ENCODE measurements around the gene SLC12A1.
A peak's percentile ranks its signal among the peaks of the same experiment; 100 is the strongest.

The SLC12A1 gene

DNA sequence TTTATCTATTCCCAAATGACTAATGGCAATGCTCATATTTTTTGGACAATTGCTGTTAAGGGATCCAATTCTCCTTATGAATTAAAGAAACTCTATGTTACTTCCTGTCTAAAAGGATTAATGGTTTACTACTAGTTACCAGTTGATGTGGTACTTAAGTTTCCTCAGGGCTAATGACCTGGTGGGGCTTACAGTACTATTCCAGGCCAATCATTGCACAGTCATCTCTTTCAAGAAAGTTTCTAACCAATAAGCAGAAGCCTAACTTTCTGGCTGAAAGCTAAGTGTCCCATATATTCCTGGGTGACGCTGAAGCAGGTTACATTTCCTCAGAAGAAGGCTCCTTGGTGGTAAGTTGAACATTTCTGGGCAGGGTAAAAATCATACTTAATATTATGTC is at the start of gene SLC12A1:
TSS of gene SLC12A1 (plus strand) at position 322 of the 400 bp plus-strand sequence. CDS start 1,418 bp downstream, outside the sequence.
- DNase-seq (ENCODE audit: low spot score) = no peak

DNA sequence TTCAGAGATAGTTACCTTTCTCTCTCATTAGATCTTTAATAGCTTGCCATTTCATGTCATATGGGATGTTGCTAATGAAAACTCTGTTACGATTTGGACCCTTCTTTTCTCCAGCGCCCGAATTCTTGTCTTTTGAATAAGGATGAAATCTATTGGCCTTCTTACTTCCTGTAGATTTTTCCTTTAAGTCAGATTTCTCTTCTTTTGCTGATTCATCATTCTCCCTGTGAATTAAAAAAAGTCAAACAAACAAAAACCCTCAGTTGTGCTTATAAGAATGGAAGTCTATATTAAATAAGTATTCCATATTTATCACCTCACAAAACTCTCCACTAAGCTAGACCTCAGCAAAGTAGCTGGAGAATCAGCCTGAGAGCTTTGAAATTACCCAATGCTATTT is 37.5 kb upstream of the SLC12A1 start:
- no peak for DNase-seq (ENCODE audit: low spot score)

GRCh38 chr15:48170981-48171380 is 35.1 kb upstream of the SLC12A1 start:
- DNase-seq (ENCODE audit: low spot score) = no peak

- no peak for DNase-seq (ENCODE audit: low spot score)
Observed at GRCh38 chr15:48175126-48175525, 31.0 kb upstream of the SLC12A1 start.

DNA sequence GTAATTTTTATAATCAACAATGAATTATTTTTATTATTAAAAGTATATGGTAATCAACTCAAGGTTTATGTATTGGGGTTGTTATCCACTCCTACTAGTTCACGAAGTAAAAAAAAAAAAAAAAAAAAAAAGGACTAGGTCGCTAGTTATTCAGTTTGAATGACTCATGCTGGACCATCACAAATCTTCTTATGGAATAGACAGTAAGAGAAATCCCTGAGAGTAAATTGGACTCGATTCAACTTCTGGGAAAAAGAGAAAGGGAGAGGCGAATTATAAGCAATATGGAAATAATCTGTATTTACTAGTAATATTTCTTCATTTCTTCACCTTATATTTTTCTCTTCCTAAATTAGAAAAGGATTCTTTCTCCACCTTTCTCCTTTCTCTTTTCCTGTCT is 30.0 kb upstream of the SLC12A1 start:
- no peak for DNase-seq (ENCODE audit: low spot score)

DNA sequence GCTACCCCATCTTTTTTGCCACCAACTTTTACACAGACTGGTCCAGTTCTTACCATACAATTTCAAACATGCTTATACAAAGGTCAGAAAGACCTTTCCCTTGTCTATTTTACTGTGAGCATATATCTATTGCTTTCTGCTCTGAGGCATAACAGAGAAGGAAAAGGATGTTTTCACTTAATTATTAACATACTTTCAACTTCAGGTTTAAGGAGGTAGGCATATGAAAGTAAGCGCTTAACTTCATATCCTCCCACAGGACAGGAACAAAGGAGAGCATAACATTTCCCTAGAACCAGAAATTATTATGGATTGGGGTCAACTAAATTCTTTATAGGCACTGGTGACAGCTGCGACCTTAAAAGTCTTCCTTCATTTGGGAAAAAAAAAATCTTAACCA is 29.1 kb upstream of the SLC12A1 start:
- DNase-seq (ENCODE audit: low spot score) = no peak

GRCh38 chr15:48177383-48177765 is 28.7 kb upstream of the SLC12A1 start:
- no peak for DNase-seq (ENCODE audit: low spot score)

- DNase-seq (ENCODE audit: low spot score) = peak; percentile 5
Observed at GRCh38 chr15:48177766-48178647, 28.1 kb upstream of the SLC12A1 start, which contains the start of gene MYEF2. Gene MYEF2, minus strand, starts transcription at chr15:48178295. Its CDS starts 58 bp downstream, at chr15:48178237.

DNA sequence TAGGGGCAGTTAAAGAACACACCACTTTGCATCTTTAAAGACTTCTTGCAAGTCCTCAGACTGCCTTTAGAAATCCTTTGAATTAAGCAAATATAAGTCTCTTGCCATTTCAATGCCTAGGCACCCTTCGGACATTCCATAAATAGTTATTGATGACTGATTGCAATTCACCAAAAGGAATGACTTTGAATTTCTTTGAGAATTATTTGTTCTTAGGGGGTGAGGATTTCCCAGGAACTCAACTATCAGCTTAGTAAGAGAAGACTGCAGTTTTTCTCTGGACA is 27.5 kb upstream of the SLC12A1 start:
- no peak for DNase-seq (ENCODE audit: low spot score)

- DNase-seq (ENCODE audit: low spot score) = no peak
Observed at GRCh38 chr15:48182749-48183148, 23.4 kb upstream of the SLC12A1 start.

DNA sequence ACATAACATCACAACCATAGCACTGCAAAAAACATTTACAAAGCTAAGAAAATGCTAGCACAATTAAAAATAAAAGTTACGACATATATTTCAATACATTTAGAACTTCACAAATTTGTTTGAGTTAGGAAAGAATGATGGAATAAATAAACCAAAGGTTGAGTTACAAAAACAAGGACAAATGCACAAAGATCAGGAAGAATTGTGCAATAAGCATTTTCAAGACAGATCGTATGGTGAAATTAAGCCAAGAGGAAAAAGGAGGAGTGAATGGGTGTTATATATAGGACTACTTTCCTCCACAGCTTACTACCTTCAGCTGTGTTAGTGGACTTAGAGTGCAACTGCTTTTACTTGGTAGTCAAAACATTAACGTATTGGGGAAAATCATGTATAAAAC is 20.6 kb upstream of the SLC12A1 start:
- no peak for DNase-seq (ENCODE audit: low spot score)

DNA sequence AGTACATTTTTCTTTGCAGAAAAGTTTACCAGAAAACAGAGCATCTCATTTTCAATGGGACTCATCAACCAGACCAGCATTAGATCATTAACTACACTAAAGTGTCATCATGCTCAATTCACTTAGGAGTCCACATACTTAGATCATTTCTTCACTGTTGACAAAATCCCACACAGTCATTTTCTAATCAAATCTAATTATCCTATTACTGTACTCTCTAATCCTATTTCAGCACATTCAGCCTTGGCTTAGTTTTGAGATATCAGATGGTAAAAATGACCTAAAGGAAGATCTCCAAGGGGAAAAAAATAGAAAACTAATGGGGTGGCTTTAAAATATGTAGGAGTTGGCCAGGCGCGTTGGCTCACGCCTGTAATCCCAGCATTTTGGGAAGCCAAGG is 19.8 kb upstream of the SLC12A1 start:
- DNase-seq (ENCODE audit: low spot score) = no peak

DNA sequence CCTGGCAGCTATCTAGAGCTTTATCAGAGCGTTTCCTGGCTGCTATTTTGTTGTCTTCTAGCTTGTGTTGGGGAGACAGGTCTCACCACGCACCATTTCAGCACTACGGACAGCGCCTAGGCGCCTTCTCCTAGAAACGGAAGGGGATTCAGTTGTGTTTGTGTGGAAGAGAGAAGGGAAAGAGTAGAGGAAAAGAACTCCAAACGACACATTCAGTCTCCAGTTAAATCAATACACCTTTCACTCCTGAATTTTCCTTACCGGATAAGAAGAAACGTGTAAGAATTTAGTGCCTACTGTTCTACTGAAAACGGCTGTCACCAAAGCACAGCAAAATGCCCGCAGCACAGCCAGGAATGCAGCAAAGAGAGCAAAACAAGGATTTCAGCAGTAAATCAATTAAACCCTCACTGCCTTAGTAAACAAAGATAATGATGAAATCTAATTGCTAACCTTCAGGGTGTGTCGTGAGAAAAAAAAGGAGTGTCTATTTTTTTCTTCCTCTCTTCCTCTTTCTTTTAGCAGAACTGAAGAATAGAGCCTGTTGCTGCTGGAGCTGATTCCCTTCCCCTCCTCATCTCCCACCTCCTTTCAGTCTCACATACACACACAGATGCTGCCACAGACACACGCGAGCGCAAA is 15.0 kb upstream of the SLC12A1 start:
- DNase-seq (ENCODE audit: low spot score) = no peak

DNA sequence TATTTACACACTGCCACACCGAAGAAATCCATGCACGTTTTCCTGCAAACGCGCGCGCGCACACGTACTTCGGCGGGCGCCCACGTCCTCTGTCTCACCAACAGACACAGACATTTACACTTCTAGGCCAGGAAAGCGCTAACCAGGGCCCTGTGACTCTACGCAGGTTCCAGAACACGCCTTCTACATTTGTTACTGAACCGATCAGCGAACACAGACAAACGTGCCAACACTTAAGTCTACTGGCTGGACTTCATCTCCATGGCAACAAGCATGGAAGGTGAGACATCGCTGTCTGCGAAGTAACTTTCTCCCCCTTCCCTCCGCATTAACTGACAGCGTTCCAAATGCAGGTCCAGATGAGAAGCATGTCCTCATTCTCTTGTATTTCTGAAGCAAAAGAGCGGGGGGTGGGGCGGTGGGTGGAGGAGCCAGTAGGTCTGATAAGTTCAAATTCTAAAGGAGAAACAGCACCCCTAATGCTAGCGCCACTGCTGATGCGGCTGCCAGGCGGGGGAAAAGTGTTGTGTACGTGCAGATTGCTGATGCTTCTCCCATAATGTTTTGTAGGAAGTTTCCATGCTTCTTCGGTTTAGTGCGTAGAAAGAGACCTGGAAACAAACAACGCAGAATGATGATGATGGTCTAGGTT is 14.4 kb upstream of the SLC12A1 start, which contains the start of gene CTXN2:
TSS of gene CTXN2 (plus strand) at position 92 of the 652 bp plus-strand sequence. CDS start 9,636 bp downstream, outside the sequence.
- no peak for DNase-seq (ENCODE audit: low spot score)

DNA sequence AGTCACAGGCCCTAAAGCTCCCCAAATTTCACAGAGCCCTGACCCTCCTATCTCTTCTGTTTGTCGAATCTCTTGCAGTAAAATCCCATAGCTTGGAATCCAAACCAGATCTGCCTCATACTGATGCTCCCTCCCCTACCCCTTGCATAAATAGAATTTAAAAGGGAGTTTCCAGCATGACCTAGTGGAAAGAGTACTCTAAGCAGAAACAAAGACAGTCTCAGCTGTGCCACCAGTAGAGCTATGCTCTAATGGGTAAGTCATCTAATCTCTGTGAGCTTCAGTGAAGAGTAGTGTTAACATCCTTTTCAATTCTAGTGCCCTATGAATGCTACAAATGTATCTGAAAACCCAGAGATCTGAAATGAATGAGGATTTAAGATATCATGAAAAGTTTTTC is 4.0 kb upstream of the SLC12A1 start:
- no peak for DNase-seq (ENCODE audit: low spot score)

- no peak for DNase-seq (ENCODE audit: low spot score)
Observed at GRCh38 chr15:48221261-48221660, 15.2 kb downstream of the SLC12A1 start.

GRCh38 chr15:48221885-48222284 is 15.8 kb downstream of the SLC12A1 start:
- no peak for DNase-seq (ENCODE audit: low spot score)

- DNase-seq (ENCODE audit: low spot score) = no peak
Observed at GRCh38 chr15:48222627-48223026, 16.5 kb downstream of the SLC12A1 start.

DNA sequence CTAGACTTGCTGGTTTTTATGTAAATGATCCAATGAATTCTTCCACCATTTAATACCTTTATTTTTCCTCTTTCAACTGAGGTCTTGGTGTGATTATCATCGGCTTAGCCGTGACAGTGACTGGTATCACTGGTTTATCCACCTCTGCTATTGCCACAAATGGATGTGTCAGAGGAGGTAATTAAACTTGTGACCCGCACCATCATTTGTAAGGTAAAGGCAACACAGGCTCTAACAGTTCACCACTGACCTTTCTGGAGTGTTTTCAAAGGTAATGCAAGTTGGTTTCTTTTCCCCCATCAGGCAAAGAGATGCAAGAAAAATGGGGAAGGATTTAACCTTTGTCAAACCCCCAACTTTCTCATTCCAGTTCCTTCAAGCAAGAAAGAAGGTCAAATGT is 19.7 kb downstream of the SLC12A1 start:
- DNase-seq (ENCODE audit: low spot score) = no peak

GRCh38 chr15:48230498-48230897 is 24.4 kb downstream of the SLC12A1 start:
- no peak for DNase-seq (ENCODE audit: low spot score)

DNA sequence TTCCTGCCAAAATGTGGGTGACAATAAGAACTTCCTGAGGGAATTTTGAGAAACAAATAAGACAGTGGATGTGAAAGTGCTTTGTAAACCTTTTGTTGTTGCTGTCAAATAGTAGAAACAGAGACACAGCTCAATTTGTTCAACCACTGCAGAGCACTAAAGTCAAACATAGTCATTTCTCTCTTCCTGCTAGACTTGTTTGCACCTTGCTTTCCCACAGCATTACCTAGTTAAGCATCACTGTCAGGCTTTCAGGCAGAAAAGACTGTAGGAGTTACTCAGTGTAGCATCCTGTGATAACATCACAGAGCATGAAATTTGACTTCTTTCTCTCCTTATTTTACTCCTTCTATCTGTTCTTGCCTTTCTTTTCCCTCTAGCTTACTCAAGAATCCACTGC is 27.1 kb downstream of the SLC12A1 start:
- DNase-seq (ENCODE audit: low spot score) = no peak

DNA sequence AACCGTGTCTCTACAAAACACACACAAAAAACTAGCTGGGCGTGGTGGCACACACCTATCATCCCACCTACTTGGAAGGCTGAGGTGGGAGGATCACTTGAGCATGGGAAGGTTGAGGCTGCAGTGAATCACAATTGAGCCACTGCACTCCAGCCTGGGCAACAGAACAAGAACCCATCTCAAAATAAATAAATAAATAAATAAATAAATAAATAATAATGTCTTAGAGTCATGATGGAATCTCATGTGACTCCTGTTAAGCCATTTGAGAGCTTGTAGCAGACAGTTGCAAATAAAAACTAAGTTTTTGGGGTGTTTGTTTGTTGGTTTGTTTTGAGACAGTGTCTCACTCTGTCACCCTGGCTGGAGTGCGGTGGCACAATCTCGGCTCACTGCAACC is 33.2 kb downstream of the SLC12A1 start:
- no peak for DNase-seq (ENCODE audit: low spot score)

DNA sequence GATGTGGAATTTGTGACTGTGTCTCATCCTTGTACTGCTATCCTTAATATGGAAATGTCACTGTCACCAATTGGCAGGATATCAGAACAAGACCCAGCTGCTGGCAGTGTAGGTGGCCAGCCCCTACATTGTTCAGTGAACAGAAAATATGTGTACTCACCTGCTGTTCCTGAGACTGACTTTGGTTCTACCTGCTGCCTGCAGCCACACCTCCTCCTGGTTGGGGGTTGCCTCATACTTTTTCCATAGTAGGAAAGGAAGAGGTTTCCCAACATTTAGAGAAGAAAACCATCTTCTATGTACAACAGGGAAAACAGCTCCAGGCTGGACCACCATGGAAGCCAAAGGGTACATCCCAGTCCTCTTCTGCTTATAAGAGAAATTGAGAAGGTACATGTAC is 35.9 kb downstream of the SLC12A1 start:
- no peak for DNase-seq (ENCODE audit: low spot score)

Measured in hematopoietic multipotent progenitor cell treated with erythropoietin and hydrocortisone succinate and interleukin-3 and kit ligand, for 15 days (in vitro differentiated cells).